H1 (cell line): ENCODE data around the gene LRRC43. TPM values are rescaled to one million over a fixed set of nuclear protein-coding genes. Genes with fewer than 3 reads are reported as not detected.

ENCODE experiments used
- ASH2L ChIP-seq: fragments of 200-600, 300-600 bp; sonication (generic); IDR thresholded peaks from one replicate; pipeline ENCODE4 v1.7.1; 2017; ENCODE audit warnings: low read length
- CBX5 ChIP-seq: fragments of 300-800, 300-1000 bp; sonication (generic); IDR thresholded peaks from 2 replicates; pipeline ENCODE4 v1.7.1; 2016; ENCODE audit warnings: antibody characterized with exemption, low read length, low read depth
- FOSL1 ChIP-seq: IDR thresholded peaks from 2 replicates; pipeline ENCODE4 v1.6.1; 2011; ENCODE audit warnings: mild to moderate bottlenecking, low read depth, low read length, moderate library complexity; ENCODE audit not compliant: insufficient read depth
- GABPA ChIP-seq: IDR thresholded peaks from 2 replicates; pipeline ENCODE4 v1.6.1; 2011; ENCODE audit warnings: mild to moderate bottlenecking, low read length, moderate library complexity, borderline replicate concordance; ENCODE audit not compliant: insufficient read depth
- HDAC6 ChIP-seq: IDR thresholded peaks from one replicate; pipeline ENCODE4 v1.7.1; 2012; ENCODE audit warnings: low read depth, mild to moderate bottlenecking, inconsistent platforms, low read length, moderate library complexity
- NANOG ChIP-seq: IDR thresholded peaks from 2 replicates; pipeline ENCODE4 v1.6.1; 2011; ENCODE audit warnings: low read length, low read depth, mild to moderate bottlenecking, inconsistent platforms; ENCODE audit not compliant: insufficient read depth, poor library complexity, severe bottlenecking
- NRF1 ChIP-seq: IDR thresholded peaks from 2 replicates; pipeline ENCODE4 v1.6.1; 2011; ENCODE audit warnings: mild to moderate bottlenecking, low read depth, low read length, improper control_type of control experiment
- TAF1 ChIP-seq: IDR thresholded peaks from 2 replicates; pipeline ENCODE4 v1.6.1; 2011; ENCODE audit warnings: mild to moderate bottlenecking, low read depth, low read length
- TEAD4 ChIP-seq: IDR thresholded peaks from 2 replicates; pipeline ENCODE4 v1.6.1; 2012; ENCODE audit warnings: low read depth, low read length, inconsistent platforms, mixed read lengths
- polyA plus RNA-seq, 7 experiments: library from polyadenylated mRNA; depleted of rRNA in 3 of 7; stranded (reverse) in 5 of 7; unstranded in 2 of 7; fragments of >200 nt in 5 of 7; fragments of 200-250 nt in 2 of 7; gene quantifications; 1 replicate in 5 of 7; 2 replicates in 1 of 7; 4 replicates in 1 of 7; pipeline versions ENCODE4 v1.2.1 to v1.2.3, GENCODE V29; 2011 to 2013; ENCODE audit warnings: missing spikeins in 2 of 7, mixed read lengths in 2 of 7
- total RNA-seq: library from RNA; stranded (reverse); fragmentation: NEBNext Ultra II Directional; extraction: Animal tissue kit (Norgen Biotek cat#: 25700); gene quantifications from 2 replicates; pipeline ENCODE4 v1.2.1, GENCODE V29; 2021
- TF ChIP-seq, protein P1 (sequence below): fragments of 300-600 bp; sonication (generic); IDR thresholded peaks from 2 replicates; pipeline ENCODE4 v1.7.1; 2012; ENCODE audit warnings: low read length, moderate library complexity, mild to moderate bottlenecking, inconsistent platforms; ENCODE audit not compliant: insufficient replicate concordance

Gene LRRC43
- total and polyA plus RNA-seq, 2 of the 8 experiments (the other 6 are each of a cell fraction or from before 2014, with no cell fraction given): 0.35 to 0.44 TPM

DNA sequence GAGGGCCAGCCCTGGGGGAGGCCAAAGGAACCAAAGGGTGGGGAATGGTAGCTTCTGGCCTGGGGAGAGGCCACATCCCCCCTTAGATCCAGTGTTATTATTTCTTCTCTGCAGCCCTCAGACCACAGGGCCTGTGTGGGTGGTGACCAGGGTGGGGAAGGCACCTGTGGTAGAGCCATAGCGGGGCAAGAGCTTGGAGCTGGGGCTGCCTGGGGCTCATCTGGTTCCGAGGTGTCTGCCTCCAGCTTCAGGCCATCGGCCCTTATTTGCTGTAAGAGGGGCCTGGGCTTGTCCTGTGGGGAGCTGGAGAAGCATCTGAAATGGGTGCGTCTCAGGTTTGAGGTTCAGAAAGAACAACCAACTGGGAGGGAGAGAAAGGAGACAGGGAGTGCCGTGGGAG lies 18.5 kb downstream of the LRRC43 start (continued):
- TF ChIP-seq, protein P1, sequence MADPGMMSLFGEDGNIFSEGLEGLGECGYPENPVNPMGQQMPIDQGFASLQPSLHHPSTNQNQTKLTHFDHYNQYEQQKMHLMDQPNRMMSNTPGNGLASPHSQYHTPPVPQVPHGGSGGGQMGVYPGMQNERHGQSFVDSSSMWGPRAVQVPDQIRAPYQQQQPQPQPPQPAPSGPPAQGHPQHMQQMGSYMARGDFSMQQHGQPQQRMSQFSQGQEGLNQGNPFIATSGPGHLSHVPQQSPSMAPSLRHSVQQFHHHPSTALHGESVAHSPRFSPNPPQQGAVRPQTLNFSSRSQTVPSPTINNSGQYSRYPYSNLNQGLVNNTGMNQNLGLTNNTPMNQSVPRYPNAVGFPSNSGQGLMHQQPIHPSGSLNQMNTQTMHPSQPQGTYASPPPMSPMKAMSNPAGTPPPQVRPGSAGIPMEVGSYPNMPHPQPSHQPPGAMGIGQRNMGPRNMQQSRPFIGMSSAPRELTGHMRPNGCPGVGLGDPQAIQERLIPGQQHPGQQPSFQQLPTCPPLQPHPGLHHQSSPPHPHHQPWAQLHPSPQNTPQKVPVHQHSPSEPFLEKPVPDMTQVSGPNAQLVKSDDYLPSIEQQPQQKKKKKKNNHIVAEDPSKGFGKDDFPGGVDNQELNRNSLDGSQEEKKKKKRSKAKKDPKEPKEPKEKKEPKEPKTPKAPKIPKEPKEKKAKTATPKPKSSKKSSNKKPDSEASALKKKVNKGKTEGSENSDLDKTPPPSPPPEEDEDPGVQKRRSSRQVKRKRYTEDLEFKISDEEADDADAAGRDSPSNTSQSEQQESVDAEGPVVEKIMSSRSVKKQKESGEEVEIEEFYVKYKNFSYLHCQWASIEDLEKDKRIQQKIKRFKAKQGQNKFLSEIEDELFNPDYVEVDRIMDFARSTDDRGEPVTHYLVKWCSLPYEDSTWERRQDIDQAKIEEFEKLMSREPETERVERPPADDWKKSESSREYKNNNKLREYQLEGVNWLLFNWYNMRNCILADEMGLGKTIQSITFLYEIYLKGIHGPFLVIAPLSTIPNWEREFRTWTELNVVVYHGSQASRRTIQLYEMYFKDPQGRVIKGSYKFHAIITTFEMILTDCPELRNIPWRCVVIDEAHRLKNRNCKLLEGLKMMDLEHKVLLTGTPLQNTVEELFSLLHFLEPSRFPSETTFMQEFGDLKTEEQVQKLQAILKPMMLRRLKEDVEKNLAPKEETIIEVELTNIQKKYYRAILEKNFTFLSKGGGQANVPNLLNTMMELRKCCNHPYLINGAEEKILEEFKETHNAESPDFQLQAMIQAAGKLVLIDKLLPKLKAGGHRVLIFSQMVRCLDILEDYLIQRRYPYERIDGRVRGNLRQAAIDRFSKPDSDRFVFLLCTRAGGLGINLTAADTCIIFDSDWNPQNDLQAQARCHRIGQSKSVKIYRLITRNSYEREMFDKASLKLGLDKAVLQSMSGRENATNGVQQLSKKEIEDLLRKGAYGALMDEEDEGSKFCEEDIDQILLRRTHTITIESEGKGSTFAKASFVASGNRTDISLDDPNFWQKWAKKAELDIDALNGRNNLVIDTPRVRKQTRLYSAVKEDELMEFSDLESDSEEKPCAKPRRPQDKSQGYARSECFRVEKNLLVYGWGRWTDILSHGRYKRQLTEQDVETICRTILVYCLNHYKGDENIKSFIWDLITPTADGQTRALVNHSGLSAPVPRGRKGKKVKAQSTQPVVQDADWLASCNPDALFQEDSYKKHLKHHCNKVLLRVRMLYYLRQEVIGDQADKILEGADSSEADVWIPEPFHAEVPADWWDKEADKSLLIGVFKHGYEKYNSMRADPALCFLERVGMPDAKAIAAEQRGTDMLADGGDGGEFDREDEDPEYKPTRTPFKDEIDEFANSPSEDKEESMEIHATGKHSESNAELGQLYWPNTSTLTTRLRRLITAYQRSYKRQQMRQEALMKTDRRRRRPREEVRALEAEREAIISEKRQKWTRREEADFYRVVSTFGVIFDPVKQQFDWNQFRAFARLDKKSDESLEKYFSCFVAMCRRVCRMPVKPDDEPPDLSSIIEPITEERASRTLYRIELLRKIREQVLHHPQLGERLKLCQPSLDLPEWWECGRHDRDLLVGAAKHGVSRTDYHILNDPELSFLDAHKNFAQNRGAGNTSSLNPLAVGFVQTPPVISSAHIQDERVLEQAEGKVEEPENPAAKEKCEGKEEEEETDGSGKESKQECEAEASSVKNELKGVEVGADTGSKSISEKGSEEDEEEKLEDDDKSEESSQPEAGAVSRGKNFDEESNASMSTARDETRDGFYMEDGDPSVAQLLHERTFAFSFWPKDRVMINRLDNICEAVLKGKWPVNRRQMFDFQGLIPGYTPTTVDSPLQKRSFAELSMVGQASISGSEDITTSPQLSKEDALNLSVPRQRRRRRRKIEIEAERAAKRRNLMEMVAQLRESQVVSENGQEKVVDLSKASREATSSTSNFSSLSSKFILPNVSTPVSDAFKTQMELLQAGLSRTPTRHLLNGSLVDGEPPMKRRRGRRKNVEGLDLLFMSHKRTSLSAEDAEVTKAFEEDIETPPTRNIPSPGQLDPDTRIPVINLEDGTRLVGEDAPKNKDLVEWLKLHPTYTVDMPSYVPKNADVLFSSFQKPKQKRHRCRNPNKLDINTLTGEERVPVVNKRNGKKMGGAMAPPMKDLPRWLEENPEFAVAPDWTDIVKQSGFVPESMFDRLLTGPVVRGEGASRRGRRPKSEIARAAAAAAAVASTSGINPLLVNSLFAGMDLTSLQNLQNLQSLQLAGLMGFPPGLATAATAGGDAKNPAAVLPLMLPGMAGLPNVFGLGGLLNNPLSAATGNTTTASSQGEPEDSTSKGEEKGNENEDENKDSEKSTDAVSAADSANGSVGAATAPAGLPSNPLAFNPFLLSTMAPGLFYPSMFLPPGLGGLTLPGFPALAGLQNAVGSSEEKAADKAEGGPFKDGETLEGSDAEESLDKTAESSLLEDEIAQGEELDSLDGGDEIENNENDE: no peak
- TF ChIP-seq TAF1 (no peak), TEAD4 (no peak), NRF1 (no peak), FOSL1 (no peak), CBX5 (no peak), GABPA (no peak), HDAC6 (no peak), ASH2L (no peak), NANOG (no peak)
